GM21367 (cell line): Measurements from ENCODE around the gene PRDM16.

Source experiments
- ATAC-seq: cut with Tn5 transposase; IDR thresholded peaks from one replicate; pipeline ENCODE4 v1.9.1; 2021; ENCODE audit not compliant: unreplicated experiment

Gene PRDM16

DNA sequence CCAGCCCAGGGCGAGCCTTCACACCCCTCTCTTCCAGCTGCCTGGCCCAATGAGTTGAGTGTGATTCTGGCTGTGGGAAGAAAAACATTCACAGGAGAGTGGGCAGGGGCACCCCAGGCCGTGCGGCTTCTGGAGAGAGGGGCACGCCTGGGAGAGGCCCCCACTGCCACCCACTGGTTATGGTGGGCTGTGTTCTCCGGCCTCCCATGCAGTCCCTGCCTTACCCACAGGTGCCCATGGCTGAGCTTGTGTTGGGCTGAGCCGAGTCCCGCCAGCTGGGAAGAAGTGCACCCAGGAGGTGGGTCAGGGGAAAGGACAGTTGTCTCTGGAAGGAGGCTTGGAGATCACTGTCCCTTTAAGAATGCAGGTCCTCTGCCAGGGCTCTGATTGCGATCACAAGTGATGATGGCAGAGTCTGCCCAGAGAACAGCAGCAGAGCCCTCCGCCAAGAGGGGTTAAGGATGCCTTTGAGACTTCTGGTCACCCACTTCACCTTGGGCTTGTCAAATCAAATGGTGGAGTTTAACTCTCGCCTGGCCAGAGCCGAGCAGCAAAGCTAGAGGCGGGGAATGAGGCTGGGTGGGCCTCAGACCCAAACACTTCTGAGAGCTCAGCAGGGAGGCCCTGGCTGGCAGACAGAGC, 260.8 kb downstream of the PRDM16 start:
- no peak for ATAC-seq

DNA sequence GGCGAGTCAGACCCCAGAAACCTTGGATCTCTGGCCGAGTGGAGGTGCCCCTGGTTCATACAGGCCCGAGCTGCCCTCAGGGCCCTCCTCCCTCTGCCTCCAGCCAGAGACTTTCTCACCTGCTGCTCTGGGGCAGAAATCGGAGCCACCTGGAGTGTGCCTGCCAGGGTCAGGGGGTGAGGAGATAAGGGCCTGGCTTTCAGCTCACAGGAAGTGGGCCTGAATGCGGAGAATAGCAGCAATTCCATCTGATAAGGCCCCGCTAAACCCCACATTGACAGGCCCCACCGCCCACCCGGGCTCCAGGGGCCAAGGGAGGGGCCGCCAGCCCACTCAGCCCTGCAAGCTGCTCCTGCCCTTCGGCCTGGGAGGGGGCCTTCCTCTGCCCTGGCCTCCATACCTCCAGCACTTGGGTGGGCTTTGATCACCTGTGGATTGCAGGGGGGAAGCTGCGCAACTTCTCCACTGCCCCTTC, 261.8 kb downstream of the PRDM16 start:
- ATAC-seq, result no peak

DNA sequence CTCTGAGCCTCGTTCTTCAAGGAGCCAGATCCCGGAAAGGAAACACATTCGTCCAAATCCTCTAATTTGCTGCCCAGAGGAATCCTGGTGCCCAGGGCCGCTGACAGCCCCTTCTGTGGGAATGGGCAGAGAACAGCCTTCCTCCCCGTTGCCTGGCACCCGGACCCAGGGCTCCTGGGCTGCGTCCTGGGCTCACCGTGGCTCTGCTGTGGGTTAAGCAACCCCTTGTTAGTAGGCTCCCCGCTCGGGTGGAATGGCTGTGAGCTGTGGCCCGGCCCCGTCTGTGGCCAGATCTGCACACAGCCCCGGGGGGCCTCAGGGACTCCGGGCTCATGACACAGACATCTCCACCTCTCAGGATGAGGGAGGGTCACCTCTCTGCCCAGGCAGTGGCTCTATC, 262.6 kb downstream of the PRDM16 start:
- no peak for ATAC-seq

DNA sequence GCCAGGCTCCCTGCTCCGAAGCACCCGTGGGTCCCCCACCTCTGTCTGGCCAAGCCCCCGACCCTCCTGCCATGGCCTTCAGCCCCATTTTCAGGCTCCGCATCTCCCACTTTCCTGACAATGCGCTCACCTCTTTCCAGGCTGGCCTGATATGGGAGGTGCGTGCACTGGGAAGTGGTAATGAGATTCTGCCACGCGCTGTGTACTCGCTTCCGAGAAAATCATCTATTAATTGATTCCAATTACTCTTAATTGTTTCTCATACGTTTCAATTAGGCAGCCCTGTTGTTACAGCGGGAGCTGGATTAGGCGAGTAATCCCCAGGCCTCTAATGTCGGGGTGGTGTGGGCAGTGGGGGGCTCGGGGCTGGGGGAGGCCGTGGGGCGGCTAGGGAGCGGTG, 263.0 kb downstream of the PRDM16 start:
- no peak for ATAC-seq

DNA sequence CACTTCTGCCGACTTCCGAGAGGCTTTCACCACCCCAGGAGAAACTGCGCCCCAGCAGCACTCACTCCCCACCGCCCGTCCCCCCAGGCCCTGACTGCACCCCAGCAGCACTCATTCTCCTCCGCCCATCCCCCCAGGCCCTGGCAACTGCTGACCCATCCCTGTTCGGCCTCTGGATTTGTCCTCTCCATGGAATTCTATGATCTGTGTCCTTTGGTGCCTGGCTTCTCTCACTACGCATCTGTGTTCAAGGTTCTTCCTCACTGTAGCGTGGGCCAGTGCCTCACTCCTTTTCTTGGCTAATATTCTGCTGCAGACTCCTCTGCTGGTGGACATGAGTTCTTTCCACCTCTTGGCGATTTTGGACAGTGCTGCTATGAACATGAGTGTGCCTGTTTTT, 263.7 kb downstream of the PRDM16 start:
- no peak for ATAC-seq

DNA sequence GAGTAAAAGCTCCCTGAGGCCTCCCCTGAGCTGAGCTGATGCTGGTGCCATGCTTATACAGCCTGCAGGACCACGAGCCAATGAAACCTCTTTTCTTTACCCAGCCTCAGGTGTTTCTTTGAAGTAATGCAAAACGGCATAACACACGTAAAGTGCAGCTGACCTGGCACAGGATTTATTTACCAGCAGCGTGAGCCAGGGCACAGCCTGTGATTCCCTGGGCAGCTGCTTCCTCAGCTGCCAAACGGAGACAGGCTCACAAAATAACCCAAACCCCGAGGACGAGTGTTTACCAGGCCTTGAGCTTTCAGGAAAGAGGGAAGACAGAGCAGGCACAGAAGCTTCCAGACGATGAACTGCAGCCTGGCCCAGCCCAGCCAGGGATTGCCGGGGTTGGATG, 264.9 kb downstream of the PRDM16 start:
- ATAC-seq, result no peak

DNA sequence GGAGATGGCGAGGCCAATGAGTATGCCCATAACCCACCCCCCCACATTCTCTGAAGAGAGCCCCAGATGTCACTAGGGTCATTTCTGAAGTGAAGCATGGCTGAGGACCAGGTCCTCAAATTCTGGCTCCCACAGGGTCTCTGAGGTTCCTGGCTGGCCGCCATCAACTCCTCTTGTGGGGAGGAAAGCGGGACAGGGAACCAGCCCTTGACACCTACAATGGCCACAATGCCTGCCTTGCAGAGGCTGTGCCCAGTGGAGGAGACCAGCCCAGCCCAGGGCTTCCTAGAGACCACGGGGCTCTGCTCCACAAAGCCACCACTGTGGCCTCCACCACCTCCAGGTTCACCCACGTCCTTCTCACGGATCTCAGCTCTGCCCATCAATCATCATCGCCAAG, 265.4 kb downstream of the PRDM16 start:
- no peak for ATAC-seq

DNA sequence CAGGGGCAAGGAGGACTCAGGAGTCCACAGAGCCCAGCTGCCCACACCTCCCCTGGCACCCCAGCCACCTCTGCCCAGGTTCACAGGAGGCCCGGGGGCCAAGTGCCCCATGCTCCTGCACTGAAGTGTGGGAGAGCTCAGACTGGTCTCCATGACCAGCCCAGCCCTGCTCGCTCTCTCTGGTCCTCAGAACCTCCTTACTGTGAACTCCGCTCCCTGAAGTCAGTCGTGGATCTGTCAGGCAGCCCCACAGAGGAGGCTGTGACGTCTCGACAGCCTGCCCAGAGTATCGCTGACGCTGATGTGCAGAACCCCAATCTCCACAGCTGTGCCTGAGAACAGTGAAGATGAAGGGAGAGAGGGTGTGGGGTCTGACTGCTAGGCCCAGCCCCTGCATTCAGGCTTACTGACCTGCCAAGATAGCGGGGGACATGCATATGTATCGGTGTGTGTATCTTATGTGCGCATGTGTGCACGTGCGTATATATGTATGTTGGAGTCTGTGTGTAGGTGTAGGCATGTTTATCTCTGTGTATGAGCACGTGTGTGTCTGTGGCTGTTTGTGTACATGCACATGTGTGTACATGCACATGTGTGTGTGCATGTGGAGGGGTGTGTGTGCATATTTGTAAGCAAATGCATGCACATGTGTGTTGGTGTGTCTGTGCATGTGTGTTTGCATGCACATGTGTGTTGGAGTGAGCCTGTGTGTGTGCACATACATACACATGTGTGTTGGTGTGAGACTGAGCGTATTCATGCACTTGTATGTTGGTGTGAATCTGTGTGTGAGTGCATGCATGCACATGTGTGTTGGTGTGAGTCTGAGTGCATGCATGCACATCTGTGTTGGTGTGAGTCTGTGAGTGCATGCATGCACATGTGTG, 267.0 kb downstream of the PRDM16 start:
- no peak for ATAC-seq

DNA sequence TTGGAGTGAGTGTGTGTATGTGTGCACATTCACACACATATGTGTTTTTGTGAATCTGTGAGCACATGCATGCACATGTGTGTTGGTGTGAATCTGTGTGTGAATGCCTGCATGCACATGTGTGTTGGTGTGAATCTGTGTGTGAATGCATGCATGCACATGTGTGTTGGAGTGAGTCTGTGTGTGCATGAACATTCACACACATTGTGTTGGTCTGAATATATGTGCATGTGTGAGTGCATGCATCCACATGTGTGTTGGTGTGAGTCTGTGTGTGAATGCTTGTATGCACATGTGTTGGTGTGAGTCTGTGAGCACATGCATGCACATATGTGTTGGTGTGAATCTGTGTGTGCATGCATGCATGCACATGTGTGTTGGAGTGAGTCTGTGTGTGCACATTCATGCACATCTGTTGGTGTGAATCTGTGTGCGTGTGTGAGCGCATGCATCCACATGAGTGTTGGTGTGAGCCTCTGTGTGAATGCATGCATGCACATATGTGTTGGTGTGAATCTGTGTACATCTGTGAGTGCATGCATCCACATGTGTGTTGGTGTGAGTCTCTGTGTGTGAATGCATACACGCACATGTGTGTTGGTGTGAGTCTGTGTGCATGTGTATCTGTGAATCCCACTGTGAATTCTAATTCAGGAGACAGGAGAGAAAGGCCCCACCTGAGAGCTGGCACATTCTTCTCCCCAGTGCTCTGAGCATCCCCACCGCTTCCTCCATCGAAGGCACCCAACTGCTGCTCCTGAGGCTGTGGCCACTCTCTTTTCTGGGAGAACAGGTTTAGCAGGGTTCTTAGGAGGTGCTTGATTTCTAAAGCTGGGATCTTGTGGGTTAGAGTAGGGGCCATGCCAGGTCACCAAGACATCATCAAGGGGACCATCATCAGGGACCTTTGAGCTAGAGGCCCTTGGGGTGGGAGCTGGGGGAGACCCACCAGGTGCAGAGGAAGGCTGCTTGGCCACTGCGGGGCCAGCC, 267.9 kb downstream of the PRDM16 start:
- no peak for ATAC-seq

DNA sequence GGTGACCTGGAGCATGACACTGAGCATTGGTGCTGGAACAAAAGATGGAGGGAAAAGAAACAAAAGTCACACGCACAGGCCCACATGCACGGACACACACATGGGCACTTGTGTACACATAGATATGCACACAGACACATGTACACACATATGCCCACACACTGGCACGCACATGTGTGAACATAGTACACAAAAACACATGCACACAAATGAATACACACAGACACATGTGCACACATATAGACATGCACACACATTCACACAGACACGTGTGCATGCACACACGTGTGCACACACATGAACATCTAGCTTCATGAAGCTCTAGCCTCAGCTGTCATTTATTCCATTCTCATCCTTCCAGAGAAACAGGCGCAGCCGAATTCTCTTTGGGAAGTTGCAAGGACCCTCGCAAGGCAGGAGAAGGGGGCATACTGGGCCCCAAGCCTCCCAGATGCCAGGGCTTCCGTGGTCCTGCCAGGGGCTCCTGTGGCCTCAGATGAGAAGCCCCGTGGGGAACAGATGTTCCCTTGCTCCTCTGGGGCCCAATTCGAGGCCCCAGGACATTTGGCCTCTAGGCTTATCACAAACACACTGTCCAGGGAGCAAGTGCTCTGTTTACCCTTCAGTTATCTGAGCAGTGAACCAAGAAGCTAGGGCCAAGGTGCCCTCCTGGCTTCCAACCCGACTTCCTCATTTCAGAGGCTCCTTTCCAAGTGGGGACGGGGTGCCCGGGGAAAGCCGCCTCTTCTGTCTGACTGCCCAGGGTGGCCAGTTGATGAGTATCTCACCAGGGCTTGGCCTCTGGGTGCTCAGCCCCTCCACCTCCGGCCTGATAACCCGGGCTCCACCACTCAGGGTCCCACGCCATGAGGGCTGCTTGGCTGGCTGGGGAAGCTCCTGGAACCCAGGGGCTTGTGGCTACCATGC, 269.1 kb downstream of the PRDM16 start:
- no peak for ATAC-seq

DNA sequence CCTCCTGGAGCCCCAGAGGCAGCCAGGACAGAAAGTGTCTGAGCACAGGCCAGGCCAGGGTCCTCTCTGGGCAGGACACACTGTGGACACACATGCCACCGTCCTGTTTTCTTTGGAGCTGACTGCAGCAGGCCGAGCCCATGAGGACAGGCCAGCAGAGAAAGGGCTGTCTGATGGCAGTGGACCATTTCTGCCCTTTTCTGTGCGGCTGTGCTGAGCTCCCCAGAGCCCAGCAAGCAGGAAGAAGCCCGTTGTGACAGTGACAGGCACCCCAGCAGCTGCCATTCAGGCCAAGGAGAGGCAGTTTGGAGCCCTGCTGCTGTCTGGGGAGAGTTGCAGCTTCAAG, 269.7 kb downstream of the PRDM16 start:
- ATAC-seq, result no peak

DNA sequence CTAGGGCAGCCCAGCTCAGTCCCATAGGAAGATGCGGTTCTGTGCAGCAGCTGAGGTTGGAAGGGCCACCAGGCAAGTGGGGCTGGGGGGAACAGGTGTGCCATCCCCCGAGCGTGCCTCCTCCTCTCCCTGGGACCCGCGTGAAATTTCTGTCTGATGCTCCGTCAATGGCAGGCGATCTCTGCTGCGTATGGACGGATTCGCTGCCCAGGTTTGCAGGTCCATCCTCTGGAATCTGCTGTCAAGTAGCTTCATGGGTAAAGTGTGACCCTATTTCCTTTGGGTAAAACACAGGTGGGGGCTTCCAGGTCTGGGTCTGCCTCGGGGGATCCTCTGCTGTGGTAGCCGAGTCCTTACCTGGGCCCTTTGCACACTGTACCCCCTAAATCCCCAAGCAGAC, 270.9 kb downstream of the PRDM16 start:
- no peak for ATAC-seq

DNA sequence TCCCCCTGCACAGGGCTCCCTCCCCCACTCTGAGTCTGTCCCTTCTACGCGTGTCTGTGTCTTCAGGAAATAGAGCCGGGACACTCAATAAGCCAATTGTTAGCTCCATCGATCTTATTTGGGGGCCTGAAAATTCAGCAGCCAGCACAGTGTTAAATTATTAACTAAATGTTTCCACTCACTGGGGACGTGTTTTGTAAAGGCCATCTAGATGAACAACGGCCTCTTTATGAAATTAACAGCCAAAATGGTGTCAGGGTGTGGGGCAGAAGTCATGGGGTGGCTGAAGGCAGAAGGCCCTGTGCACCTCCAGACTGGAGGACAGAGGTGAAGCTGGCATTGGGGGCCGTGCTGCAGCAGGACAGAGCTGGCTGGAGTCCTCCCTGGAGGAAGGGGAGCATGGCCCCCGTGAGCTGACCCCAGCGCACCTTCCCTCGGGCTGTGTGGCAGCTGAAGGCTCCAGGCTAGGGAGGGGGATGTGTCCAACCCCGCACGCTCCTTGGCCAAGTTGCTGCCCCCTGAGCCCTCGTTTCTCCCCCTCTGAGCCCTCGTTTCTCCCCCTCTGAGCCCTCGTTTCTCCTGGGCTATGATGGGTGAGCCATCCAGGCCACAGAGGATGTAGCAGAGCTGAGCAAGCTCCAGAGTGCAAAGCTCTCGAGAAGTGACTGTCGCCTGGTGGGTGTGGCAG, 271.7 kb downstream of the PRDM16 start:
- no peak for ATAC-seq

DNA sequence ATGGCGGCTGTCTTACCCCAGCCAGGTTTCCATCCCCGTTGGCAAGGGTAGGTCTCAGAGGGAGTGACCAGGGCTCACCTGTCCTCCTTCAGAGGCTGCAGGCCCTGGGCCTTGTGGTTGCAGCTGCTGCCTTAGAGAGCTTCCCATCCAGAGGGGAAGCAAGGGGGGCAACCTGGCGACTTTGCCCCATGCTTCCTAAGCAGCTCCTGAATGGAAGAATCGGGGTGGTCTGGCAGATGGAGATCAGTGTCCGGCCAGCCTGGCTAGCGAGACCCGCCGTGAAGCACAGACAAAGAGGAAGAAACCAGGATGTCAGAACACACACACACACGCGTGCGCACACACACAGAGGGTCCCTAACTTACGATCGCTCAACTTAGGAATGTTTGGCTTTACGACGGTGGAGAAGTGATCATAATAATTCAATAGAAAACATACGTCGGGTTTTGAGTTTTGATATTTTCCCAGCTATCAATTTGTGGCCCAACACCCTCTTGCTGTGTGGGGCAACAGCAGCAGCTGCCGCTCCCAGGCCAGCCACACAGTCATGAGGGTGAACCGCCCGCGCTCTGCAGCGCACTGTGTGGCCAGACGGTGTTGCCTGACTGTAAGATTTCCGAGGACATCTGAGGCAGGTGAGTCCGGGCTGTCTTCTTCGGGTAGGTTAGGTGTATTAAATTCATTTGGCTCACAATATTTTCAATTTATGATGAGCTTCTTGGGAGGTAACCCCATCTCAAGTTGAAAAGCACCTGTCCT, 272.4 kb downstream of the PRDM16 start:
- no peak for ATAC-seq

DNA sequence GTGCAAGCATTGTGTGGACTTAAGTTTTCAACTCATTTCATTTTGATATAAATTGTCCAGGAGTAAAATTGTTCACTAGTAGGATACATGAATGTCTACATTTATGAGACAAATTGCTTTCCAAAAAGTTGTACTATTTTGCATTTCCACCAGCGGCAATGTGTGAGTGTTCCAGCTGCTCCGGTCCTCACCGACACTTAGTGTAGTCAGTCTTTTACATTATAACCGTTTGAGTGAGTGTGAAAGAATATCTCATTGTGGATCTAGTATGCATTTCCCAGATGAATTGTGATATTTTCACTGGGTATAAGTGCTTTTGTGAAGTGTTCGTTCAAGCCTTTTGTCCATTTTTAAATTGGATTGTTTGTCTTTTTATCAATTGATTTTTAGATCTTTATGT, 274.0 kb downstream of the PRDM16 start:
- no peak for ATAC-seq

DNA sequence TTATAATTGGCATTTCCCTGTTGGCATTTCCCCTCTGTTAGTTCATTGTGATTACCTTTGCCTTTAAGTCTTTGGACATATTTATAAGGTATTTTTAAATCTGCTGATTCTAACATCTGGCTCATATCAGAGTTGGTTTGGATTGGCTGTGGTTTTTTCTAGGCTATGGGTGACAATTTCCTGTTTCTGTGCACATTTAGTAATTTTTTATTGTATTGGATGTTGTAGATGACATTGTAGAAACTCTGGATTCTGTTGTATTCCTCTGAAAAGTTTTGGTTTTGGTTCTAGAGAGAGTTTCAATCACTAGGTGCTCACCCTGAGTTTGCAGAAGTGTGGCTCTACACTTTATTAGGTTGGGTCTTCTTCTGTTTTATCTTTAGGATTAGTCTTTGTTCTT, 275.4 kb downstream of the PRDM16 start:
- ATAC-seq, result no peak

DNA sequence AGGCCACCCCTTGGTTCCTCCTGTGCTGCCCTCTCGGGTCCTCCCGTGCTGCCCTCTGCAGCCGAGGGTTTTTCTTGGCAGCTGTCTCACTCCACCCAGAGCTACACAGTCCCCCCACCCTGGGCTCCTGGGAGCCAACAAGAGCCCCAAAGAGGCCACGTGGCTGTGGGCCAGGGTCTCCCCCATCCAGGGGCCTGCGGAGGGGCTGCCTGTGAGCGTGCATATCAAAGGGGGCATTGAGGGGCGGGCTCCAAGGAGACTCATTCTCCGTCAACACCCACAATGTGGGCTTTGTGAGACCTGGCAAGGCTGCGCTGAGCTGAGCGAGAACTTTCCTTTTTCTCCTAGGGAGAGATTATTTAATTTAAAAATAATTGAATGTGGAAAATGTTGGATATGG, 276.8 kb downstream of the PRDM16 start:
- no peak for ATAC-seq

DNA sequence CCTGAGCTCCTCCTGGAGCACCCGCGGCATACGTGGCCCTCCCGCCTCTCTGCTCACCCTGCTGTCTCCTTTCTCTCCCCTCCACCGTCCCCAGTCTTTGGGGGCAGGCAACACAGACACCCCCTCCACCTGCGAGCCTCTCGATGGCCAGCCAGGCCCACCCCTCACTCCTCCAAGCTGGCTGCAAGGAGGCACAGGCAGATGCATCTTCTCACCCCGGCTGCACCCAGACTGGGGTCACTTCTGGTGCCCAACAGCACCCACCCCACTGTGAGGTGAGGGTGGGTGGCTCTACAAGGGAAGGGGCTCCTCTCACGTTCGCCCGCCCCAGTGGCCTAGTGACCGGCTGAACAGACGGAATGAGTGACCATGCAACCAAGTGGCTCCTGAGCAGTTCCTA, 277.5 kb downstream of the PRDM16 start:
- ATAC-seq, result no peak
